DMS53 treated with DMSO at 0.1 percent for 48 hours (cell line): ENCODE measurements around the gene SPDYE17.
"Not testable (repeated sequence)": the region's sequence is repeated elsewhere in the genome, so short reads cannot be mapped to it uniquely, and the experiment has no call there.

ENCODE experiments used
- DNase-seq: peaks from one replicate; lab custom pipeline; 2025; ENCODE audit not compliant: unreplicated experiment; lab: John Stamatoyannopoulos, UW

SPDYE17 gene

DNA sequence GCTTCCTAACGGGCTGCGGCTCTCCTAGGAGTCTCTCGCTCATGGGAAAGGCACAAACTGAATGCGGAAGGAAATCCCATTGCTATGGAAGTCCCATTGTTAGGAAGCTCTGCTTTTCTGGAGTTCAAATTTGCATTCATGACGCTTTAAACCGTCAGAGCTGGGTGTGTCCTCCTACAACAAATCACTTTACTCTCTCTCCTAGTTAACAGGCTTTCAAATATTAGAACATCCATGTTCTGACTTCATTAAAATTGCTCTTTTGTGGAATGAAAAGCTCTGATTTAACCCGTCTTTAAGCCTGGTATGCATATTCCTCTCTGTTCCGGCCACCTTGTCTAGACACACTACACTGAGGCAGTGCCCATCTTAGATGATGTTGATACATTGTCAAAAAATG, at the start of gene SPDYE17:
Gene SPDYE17, minus strand, starts transcription at position 101 of the 400 bp plus-strand sequence. CDS start 1,791 bp downstream, outside the sequence.
- not testable (repeated sequence) for DNase-seq

DNA sequence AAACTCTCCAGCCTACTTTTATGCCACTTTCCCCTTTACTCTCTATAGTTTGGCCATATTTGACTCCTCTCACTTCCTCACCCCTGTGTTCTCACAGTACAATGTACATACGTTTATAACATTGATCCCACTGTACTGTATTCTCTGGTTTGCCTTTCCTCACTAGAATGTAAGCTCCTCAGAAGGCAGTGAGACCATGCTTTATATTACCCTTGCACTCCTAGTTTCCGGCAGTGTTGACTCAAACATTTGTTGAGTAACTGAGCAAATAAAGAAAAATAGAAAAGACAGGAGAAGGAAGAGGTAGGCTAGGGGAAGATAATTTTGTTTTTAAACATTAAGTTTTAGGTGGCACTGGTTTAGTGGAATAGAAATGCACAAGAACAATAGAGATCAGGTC, 48.1 kb upstream of the SPDYE17 start:
- not testable (repeated sequence) for DNase-seq

- DNase-seq = not testable (repeated sequence)
These were observed 47.5 kb upstream of the SPDYE17 start for GRCh38 chr7:77079624-77080023.

DNA sequence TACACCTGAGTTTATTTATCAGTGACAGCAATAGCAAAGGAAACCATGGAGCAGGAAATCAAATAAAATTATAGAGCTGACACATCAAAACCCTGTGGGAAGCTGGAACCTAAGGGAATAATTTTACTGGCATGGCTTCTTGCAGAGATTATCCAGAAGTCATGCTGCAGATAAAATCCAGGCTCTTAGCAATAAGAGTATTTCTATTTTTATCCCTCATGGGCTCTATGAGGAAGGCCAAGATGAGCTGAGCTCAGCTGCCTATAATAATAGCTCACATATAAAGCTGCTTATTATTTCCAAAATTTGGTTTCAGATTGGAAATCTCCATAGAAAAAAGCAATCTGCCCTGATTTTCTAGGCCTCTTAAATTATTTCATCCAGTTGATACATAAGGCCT, 47.0 kb upstream of the SPDYE17 start:
- DNase-seq = not testable (repeated sequence)

GRCh38 chr7:77077060-77077459, 44.9 kb upstream of the SPDYE17 start:
- DNase-seq = not testable (repeated sequence)

GRCh38 chr7:77074786-77075396, 42.7 kb upstream of the SPDYE17 start:
- not testable (repeated sequence) for DNase-seq

DNA sequence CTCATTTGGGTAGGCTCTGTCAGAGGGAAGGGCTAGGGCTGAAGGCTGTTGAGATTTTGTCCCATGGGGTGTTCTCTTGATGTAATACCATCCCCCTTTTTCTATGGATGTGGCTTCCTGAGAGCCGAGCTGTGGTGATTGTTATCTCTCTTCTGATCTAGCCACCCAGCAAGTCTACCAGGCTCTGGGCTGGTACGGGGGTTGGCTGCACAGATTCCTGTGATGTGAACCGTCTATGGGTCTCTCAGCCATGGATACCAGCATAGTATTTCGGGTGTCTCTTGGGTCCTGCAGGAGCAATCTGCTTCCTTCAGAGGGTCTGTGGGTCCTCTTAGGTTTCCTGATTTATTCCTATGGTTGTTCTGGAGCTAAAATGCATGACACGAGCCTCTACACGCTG, 38.9 kb upstream of the SPDYE17 start:
- DNase-seq = not testable (repeated sequence)

DNA sequence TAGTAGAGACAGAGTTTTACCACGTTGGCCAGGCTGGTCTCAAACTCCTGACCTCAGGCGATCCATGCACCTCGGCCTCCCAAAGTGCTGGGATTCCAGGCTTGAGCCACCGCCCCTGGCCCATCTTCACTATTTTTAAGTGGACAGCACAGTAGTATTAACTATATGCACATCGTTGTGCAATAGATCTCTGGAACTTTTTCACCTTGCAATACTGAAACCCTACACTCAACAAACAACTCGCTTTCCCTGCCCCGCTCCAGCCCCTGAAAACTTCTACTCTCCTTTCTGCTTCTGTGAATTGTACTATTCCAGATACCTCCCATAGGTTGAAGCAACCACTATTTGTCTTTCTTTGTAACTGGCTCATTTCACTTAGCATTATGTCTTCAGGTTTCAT, 33.7 kb upstream of the SPDYE17 start:
- not testable (repeated sequence) for DNase-seq

- not testable (repeated sequence) for DNase-seq
These were observed 31.6 kb upstream of the SPDYE17 start for GRCh38 chr7:77063732-77064131.

GRCh38 chr7:77062557-77062956, 30.4 kb upstream of the SPDYE17 start, which contains the start of gene SPDYE18:
SPDYE18 (minus strand) TSS chr7:77062558; CDS start chr7:77060512, 2,046 bp downstream.
- DNase-seq = not testable (repeated sequence)

GRCh38 chr7:77026349-77026748, 5.8 kb downstream of the SPDYE17 start:
- not testable (repeated sequence) for DNase-seq

- DNase-seq = peak; percentile 5
These were observed 22.0 kb downstream of the SPDYE17 start for GRCh38 chr7:77010074-77010680.

DNA sequence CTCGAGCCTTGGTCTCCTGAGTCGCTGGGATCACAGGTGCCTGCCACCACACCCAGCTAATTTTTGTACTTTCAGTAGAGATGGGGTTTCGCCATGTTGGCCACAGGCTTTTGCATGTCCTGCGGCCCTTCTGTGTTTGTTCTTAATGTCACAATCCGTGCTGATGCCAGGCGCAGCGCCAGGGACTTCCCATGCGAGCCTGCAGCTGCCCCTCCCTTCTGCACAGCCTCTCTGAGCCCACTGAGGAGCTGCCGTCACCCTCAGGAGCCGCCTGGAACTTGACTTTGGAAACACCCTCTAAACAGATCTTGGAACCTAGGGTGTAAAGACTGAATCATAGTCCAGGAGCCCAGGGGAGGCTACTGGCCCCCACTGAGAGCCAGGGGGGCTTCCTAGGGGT, 24.2 kb downstream of the SPDYE17 start:
- not testable (repeated sequence) for DNase-seq

DNA sequence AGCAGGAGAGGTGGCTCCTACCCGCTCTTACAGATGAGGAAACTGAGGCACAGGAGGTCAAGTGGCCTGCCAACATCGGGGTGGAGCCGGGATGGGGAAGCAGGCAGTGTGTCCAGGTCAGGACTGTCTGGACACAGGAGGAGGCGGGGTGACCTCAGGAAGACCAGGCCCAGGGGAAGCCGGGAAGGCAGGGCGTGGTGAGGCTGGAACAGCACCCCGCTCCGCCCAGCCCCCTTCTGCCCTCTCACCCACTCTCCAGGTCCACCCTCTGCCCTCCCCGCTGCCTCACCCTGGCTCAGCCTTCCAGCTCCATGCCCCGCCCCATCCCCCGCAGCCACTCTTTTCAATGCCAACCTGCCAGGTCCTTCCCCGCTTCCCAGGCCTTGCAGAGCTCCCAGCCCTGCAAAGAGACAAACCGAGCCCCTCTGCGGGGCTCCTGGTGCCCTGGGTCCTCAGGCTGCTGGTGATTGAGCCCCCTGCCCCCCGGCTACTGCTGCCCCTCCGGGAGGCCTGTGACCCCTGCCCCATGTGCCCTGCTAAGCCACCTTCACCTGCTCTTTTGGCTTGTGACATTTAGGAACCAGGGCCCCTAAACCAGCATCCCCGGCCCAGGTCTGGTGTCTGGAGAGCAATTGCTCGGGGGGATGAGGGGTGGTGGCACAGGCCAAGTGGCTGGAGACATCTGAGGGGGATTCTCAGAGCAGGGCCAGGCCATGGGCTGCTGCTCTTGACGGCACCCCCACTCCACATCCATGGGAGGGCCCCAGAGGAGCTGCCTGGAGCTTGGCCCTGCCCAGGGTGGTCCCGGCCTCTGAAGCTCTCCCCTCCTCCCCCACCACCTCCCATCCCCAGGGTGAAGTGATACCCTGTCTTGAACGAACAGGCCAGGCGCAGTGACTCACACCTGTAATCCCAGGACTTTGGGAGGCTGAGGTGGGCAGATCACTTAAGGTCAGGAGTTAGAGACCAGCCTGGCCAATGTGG, 25.7 kb downstream of the SPDYE17 start:
- not testable (repeated sequence) for DNase-seq

DNA sequence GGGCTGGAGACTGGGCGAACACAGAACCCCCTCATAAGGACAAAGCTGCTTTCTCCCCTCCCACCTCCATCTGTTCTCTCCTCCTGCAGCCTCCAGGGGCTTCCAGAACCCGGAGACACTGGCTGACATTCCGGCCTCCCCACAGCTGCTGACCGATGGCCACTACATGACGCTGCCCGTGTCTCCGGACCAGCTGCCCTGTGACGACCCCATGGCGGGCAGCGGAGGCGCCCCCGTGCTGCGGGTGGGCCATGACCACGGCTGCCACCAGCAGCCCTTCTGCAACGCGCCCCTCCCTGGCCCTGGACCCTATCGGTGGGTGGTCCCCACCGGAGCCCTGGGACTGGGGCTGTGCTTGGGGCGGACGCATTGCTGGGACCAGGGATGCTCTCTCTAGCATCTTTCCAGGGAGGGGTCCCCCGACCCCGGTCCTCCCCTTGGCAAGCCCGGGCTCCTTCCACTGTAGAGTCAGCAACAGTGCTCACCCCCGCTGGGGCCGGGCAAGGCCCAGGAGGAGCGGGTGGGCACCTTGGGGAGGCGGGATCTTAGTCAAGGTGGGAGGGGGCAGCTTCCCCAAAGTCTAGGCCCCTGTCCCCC, 26.6 kb downstream of the SPDYE17 start:
- DNase-seq = not testable (repeated sequence)

DNA sequence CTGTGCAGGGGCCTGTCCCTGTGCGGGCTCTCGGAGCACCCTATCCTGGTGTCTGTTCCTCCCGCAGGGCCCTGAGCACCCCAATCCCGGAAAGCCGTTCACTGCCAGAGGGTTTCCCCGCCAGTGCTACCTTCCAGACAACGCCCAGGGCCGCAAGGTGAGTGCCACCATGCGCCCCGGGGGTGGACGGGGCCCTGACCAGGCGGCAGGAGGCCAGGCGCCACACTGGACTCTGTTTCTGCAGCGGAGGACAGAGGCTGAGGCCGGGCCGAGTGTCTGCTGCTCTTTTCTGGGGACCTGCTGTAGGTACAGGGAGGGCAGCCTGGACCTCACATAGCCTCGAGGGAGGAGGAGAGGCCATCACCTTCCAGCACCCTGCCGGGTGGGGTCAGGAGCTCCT, 28.0 kb downstream of the SPDYE17 start:
- not testable (repeated sequence) for DNase-seq

DNA sequence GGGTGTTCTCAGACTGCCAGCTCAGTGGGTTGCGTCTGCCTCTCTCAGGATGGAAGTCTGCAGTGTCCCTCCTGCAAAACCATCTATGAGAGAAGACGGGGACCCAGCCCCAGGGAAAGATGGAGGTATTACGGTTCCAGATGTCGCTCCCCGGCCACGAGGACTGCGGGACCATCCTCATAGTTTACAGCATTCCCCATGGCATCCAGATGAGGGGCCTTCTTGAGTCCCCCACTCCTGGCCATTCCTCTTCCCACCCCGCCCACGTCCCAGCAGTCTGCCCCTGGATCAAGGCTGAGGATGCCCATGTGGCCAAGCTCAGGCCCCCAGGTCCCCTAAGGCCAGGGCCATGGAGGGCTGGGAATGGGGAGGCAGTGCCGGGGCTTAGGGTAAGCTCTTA, 28.9 kb downstream of the SPDYE17 start:
- not testable (repeated sequence) for DNase-seq

DNA sequence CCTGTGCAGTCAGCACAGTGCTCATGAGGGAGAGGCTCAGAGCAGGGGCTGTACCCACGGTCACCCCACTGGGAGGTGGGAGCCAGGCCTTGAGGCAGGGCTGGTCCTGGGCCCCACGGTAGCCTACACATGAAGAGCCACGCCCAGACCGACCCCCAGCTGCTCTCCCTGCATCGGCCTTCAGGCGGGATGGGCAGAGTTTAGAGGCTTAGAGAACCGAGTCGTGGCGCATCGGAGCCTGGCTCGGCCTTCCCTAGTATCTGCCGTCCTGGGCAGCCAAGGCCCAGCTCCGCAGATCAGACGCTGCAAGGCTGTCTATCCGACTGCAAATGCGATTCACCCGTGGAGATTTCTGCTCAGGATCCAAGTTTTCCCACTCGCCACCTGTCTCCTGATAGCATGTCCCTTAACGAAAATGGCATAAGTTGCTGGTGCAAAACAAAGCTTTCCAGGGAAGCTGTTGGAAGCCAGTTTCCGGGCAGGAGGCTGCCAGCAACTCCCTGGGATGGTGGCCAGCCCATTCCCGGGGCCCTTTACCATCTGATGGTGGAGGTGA, 29.4 kb downstream of the SPDYE17 start:
- DNase-seq = not testable (repeated sequence)

GRCh38 chr7:77002104-77002503, 30.1 kb downstream of the SPDYE17 start:
- not testable (repeated sequence) for DNase-seq

DNA sequence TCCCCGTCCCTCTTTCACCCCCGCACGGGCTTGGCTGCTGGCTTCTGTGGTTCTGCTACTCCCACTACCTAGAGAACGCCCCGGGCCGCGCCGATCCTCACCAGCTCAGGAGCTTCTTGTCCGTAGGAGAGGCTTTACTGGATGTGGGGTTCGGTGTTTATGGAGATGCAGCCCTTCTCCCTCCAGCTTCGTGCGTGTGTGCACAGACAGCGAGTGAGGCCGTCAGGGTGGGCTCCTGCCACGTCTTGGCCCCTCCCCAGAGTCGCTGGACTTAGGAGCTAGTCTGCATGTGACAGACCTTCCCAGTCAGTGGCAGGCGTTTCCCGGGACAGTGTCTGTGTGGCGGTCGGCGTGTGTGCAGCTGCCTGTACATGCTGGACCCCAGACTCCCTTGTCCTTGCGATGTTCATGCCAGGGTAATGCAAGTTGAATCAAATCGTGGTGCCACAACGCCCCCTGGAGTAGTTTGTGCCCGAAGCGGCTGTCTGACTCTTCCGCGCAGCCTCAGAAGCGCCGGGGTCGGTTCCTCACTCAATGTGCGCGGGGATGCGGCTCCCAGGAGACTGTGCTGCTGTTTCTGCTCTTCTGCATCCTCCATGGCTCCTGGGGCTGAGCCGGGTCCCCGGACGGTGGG, 32.6 kb downstream of the SPDYE17 start:
- not testable (repeated sequence) for DNase-seq
